ENCODE results near the gene CSAG1.
"Not testable (repeated sequence)": the region's sequence is repeated elsewhere in the genome, so short reads cannot be mapped to it uniquely, and the experiment has no call there.

Gene CSAG1

GRCh38 chrX:152758918-152759317 lies 25.4 kb upstream of the CSAG1 start, which contains the start of gene CSAG3:
Gene CSAG3, plus strand, starts transcription at chrX:152759218.
- not testable (repeated sequence) for H4K8ac ChIP-seq (ENCODE audit: low read depth, low read length); H3K27ac ChIP-seq (ENCODE audit: low read depth, low read length)

GRCh38 chrX:152754871-152755270 lies 21.4 kb upstream of the CSAG1 start:
- not testable (repeated sequence) for H3K4ac ChIP-seq (ENCODE audit: low read depth, low read length); H3K27ac ChIP-seq (ENCODE audit: low read depth, low read length); H4K5ac ChIP-seq (ENCODE audit: low read length); H4K8ac ChIP-seq (ENCODE audit: low read depth, low read length); H3K18ac ChIP-seq (ENCODE audit: low read length); H2BK15ac ChIP-seq (replicated peaks; ENCODE audit: low read depth); H3K4me1 ChIP-seq (ENCODE audit: control insufficient read depth, low read depth, low read length); H3K79me2 ChIP-seq (ENCODE audit: control insufficient read depth, insufficient read depth, low read length); H2BK5ac ChIP-seq (ENCODE audit: low read length); H2AK5ac ChIP-seq (ENCODE audit: low read length); H3K4me3 ChIP-seq (ENCODE audit: low read length); H2BK120ac ChIP-seq (ENCODE audit: low read depth, low read length); H3K79me1 ChIP-seq (ENCODE audit: low read length); H3K4me2 ChIP-seq (ENCODE audit: low read length); H3K23ac ChIP-seq (ENCODE audit: low read length); H3K36me3 ChIP-seq (ENCODE audit: control insufficient read depth, insufficient read depth, low read length); H3K56ac ChIP-seq (ENCODE audit: low read length); H3K9ac ChIP-seq (ENCODE audit: low read length); DNase-seq; H3K27me3 ChIP-seq (ENCODE audit: insufficient read depth, low read length, poor library complexity)
- no CpG with 5 or more reads among the region's 5 CpGs for WGBS (ENCODE audit: extremely low coverage, insufficient coverage, low lambda C conversion rate)

More at GRCh38 chrX:152758918-152759317, 25.4 kb upstream of the CSAG1 start, which contains the start of gene CSAG3:
- H3K4me3 ChIP-seq (ENCODE audit: low read length); H2BK5ac ChIP-seq (ENCODE audit: low read length); H3K56ac ChIP-seq (ENCODE audit: low read length); H3K4me1 ChIP-seq (ENCODE audit: control insufficient read depth, low read depth, low read length); H3K27me3 ChIP-seq (ENCODE audit: insufficient read depth, low read length, poor library complexity); H3K9ac ChIP-seq (ENCODE audit: low read length); H3K4ac ChIP-seq (ENCODE audit: low read depth, low read length); DNase-seq; H3K4me2 ChIP-seq (ENCODE audit: low read length); H2BK120ac ChIP-seq (ENCODE audit: low read depth, low read length); H2AK5ac ChIP-seq (ENCODE audit: low read length); H4K5ac ChIP-seq (ENCODE audit: low read length); H3K36me3 ChIP-seq (ENCODE audit: control insufficient read depth, insufficient read depth, low read length); H3K18ac ChIP-seq (ENCODE audit: low read length); H3K23ac ChIP-seq (ENCODE audit: low read length); H3K79me1 ChIP-seq (ENCODE audit: low read length); H2BK15ac ChIP-seq (replicated peaks; ENCODE audit: low read depth); H3K79me2 ChIP-seq (ENCODE audit: control insufficient read depth, insufficient read depth, low read length): not testable (repeated sequence)
- WGBS (ENCODE audit: extremely low coverage, insufficient coverage, low lambda C conversion rate) = no CpG with 5 or more reads among the region's 2 CpGs

GRCh38 chrX:152753686-152754650 lies 20.4 kb upstream of the CSAG1 start, which contains the start of gene MAGEA2:
Gene MAGEA2, minus strand, starts transcription at chrX:152753842. Its CDS starts 2,479 bp downstream, at chrX:152751363.
- not testable (repeated sequence) for H3K27me3 ChIP-seq (ENCODE audit: insufficient read depth, low read length, poor library complexity); H3K18ac ChIP-seq (ENCODE audit: low read length); H3K56ac ChIP-seq (ENCODE audit: low read length); H3K4ac ChIP-seq (ENCODE audit: low read depth, low read length); H3K4me3 ChIP-seq (ENCODE audit: low read length); H3K9ac ChIP-seq (ENCODE audit: low read length); H3K23ac ChIP-seq (ENCODE audit: low read length); H2BK120ac ChIP-seq (ENCODE audit: low read depth, low read length); H2AK5ac ChIP-seq (ENCODE audit: low read length); DNase-seq; H3K4me2 ChIP-seq (ENCODE audit: low read length); H3K27ac ChIP-seq (ENCODE audit: low read depth, low read length); H3K36me3 ChIP-seq (ENCODE audit: control insufficient read depth, insufficient read depth, low read length); H2BK15ac ChIP-seq (replicated peaks; ENCODE audit: low read depth); H4K8ac ChIP-seq (ENCODE audit: low read depth, low read length); H3K79me1 ChIP-seq (ENCODE audit: low read length); H2BK5ac ChIP-seq (ENCODE audit: low read length); H3K4me1 ChIP-seq (ENCODE audit: control insufficient read depth, low read depth, low read length); H3K79me2 ChIP-seq (ENCODE audit: control insufficient read depth, insufficient read depth, low read length); H4K5ac ChIP-seq (ENCODE audit: low read length)
- WGBS (ENCODE audit: extremely low coverage, insufficient coverage, low lambda C conversion rate) = no CpG with 5 or more reads among the region's 35 CpGs

- no peak overlapping the region for H3K4ac ChIP-seq (ENCODE audit: low read depth, low read length)
- no CpG with 5 or more reads among the region's 5 CpGs for WGBS (ENCODE audit: extremely low coverage, insufficient coverage, low lambda C conversion rate)
- no peak overlapping the region for H2BK15ac ChIP-seq (replicated peaks; ENCODE audit: low read depth)
- H2BK120ac ChIP-seq (ENCODE audit: low read depth, low read length) = no peak overlapping the region
- H3K4me3 ChIP-seq (ENCODE audit: low read length) = no peak overlapping the region
- no peak overlapping the region for H2BK5ac ChIP-seq (ENCODE audit: low read length)
- H3K23ac ChIP-seq (ENCODE audit: low read length) = no peak overlapping the region
- no peak overlapping the region for H3K27ac ChIP-seq (ENCODE audit: low read depth, low read length)
- H3K18ac ChIP-seq (ENCODE audit: low read length) = no peak overlapping the region
- no peaks in the 10 kb centered on the region for H3K36me3 ChIP-seq (ENCODE audit: control insufficient read depth, insufficient read depth, low read length)
- H3K79me2 ChIP-seq (ENCODE audit: control insufficient read depth, insufficient read depth, low read length) = no peaks in the 10 kb centered on the region
- no peak overlapping the region for H3K9ac ChIP-seq (ENCODE audit: low read length)
- no peaks in the 10 kb centered on the region for H3K4me1 ChIP-seq (ENCODE audit: control insufficient read depth, low read depth, low read length)
- H4K8ac ChIP-seq (ENCODE audit: low read depth, low read length) = no peak overlapping the region
- no peak overlapping the region for H3K56ac ChIP-seq (ENCODE audit: low read length)
- DNase-seq = no peak
- H2AK5ac ChIP-seq (ENCODE audit: low read length) = no peak overlapping the region
- no peak overlapping the region for H3K4me2 ChIP-seq (ENCODE audit: low read length)
- H4K5ac ChIP-seq (ENCODE audit: low read length) = no peak overlapping the region
- H3K79me1 ChIP-seq (ENCODE audit: low read length) = no peaks in the 10 kb centered on the region
- H3K27me3 ChIP-seq (ENCODE audit: insufficient read depth, low read length, poor library complexity) = no peaks in the 10 kb centered on the region
Observed at GRCh38 chrX:152738560-152738959, 5.0 kb upstream of the CSAG1 start.

GRCh38 chrX:152736528-152736927 lies 3.0 kb upstream of the CSAG1 start:
- H3K56ac ChIP-seq (ENCODE audit: low read length); H3K79me2 ChIP-seq (ENCODE audit: control insufficient read depth, insufficient read depth, low read length); H3K9ac ChIP-seq (ENCODE audit: low read length); H3K27me3 ChIP-seq (ENCODE audit: insufficient read depth, low read length, poor library complexity); H2BK15ac ChIP-seq (replicated peaks; ENCODE audit: low read depth); H3K36me3 ChIP-seq (ENCODE audit: control insufficient read depth, insufficient read depth, low read length); H4K5ac ChIP-seq (ENCODE audit: low read length); H3K4ac ChIP-seq (ENCODE audit: low read depth, low read length); H2BK5ac ChIP-seq (ENCODE audit: low read length); H3K4me2 ChIP-seq (ENCODE audit: low read length); H3K4me1 ChIP-seq (ENCODE audit: control insufficient read depth, low read depth, low read length); H3K27ac ChIP-seq (ENCODE audit: low read depth, low read length); H2BK120ac ChIP-seq (ENCODE audit: low read depth, low read length); H4K8ac ChIP-seq (ENCODE audit: low read depth, low read length); H3K79me1 ChIP-seq (ENCODE audit: low read length); H3K23ac ChIP-seq (ENCODE audit: low read length); H3K4me3 ChIP-seq (ENCODE audit: low read length); DNase-seq; H2AK5ac ChIP-seq (ENCODE audit: low read length); H3K18ac ChIP-seq (ENCODE audit: low read length): not testable (repeated sequence)
- WGBS (ENCODE audit: extremely low coverage, insufficient coverage, low lambda C conversion rate) = no CpG with 5 or more reads among the region's 12 CpGs

Measured in mesendoderm (in vitro differentiated cells).